Activated naive CD4-positive, alpha-beta T cell treated with anti-CD3 and anti-CD28 coated beads, Interleukin-2, amount 10 ng/mL, durations not matched to agents 7 days and 5 days (primary cell): ENCODE results near the gene SLC9A9.

Experiments
- CTCF ChIA-PET: fragments of 350-600 bp; sonication (Branson Sonifier 250); formaldehyde crosslinking; loops from one replicate; lab custom pipeline; 2021; ENCODE audit warnings: antibody characterized with exemption; lab: Charles Lee
- DNase-seq: peaks from one replicate; pipeline ENCODE4 v3.0.0-alpha.2; 2020
- H3K27ac Mint-ChIP-seq: one replicate; pipeline ENCODE4 v1.8.0; 2021; ENCODE audit warnings: mild to moderate bottlenecking, moderate library complexity, mixed read lengths
- H3K27me3 Mint-ChIP-seq: one replicate; pipeline ENCODE4 v1.8.0; 2021; ENCODE audit warnings: mild to moderate bottlenecking, mixed read lengths
- H3K36me3 Mint-ChIP-seq: one replicate; pipeline ENCODE4 v1.8.0; 2021; ENCODE audit warnings: mixed read lengths
- H3K4me1 Mint-ChIP-seq: one replicate; pipeline ENCODE4 v1.8.0; 2021; ENCODE audit warnings: mixed read lengths
- H3K4me3 Mint-ChIP-seq: one replicate; pipeline ENCODE4 v1.8.0; 2021; ENCODE audit warnings: mild to moderate bottlenecking, moderate library complexity, mixed read lengths
- H3K9me3 Mint-ChIP-seq: one replicate; pipeline ENCODE4 v1.8.0; 2021; ENCODE audit warnings: mixed read lengths

SLC9A9 gene

DNA sequence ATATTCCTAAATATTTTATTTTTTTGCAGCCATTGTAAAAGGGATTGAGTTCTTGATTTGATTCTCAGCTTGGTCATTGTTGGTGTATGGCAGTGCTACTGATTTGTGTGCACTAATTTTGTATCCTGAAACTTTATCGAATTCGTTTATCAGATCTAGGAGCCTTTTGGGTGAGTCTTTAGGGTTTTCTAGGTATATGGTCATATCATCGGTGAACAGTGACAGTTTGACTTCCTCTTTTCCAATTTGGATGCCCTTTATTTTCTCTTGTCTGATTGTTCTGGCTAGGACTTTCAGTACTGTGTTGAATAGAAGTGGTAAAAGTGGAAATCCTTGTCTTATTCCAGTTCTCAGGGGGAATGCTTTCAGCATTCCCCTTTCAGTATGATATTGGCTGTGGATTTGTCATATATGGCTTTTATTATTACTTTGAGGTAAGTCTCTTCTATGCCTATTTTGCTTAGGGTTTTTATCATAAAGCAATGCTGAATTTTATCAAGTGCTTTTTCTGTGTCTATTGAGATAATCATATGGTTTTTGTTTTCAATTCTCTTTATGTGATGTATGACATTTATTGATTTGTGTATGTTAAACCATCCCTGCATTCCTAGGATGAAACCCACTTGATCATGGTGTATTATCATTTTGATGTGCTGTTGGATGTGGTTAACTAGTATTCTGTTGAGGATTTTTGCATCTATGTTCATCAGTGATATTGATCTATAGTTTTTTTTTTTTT is 11.4 kb upstream of the SLC9A9 start:
- peaks cover 14% of the 10 kb centered on the region for H3K4me1 Mint-ChIP-seq
- peaks cover 42% of the 10 kb centered on the region for H3K27me3 Mint-ChIP-seq
- H3K9me3 Mint-ChIP-seq = peaks cover 8% of the 10 kb centered on the region
- CTCF ChIA-PET = no interaction called here
- no peaks in the 10 kb centered on the region for H3K36me3 Mint-ChIP-seq
- no peak overlapping the region for H3K4me3 Mint-ChIP-seq
- no peak for DNase-seq
- no peak overlapping the region for H3K27ac Mint-ChIP-seq

DNA sequence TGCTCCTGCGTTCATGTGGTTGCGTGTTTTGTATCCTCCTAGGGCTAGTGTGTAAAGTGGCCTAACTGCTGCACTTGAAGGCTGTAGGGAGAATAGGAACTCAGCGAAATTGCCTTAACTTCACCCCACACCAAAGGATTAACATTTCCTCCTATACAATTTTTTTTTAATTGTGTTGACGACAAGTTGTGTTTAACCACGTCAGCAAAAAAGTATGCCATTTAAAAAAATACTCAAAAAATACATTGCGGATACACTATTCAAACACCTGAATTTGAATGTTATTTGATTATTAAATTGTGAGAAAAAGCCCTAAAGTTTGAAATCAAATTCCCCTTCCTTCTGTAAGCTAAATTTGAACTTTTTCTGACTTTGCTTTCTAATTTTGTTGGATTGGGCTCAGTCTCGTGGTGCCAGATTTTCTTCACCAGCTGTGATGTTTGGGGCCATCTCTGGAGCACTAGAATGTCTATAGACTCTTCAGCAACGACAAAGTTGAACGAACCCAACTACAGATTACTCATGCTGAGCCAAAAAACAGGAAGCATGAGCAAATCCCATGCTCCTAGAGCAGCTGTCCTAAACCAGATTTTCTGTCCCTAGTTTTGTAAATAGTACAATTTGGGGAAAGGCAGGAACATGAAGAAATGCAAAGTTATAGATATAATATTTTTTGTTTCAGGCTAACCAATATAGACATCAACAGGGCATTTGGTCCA is 8.1 kb upstream of the SLC9A9 start:
- peaks cover 8% of the 10 kb centered on the region for H3K9me3 Mint-ChIP-seq
- H3K27me3 Mint-ChIP-seq = peaks cover 29% of the 10 kb centered on the region
- H3K4me1 Mint-ChIP-seq = peaks cover 24% of the 10 kb centered on the region
- H3K4me3 Mint-ChIP-seq = no peak overlapping the region
- CTCF ChIA-PET = no interaction called here
- DNase-seq = no peak
- H3K36me3 Mint-ChIP-seq = no peaks in the 10 kb centered on the region
- no peak overlapping the region for H3K27ac Mint-ChIP-seq

DNA sequence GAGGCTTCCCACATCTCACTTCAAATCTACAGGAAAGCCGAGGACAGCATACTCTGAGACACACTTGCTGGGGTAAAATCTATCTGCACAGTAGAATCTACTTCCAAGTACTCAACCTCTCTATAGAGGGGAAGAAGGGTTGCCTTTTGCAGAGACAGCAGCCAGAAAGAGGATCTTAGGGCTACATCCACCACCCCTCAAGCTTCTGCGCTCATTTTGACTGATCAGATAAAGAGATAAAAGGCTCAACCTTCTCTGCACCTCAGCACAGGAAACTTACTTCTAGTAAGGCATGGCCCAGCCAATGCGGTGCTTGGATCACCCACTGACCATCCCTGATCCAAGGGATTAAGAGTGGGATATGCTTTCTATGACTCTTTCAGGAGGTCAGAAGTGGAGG is 6.9 kb upstream of the SLC9A9 start:
- Mint-ChIP-seq H3K4me3 (no peak overlapping the region), H3K27ac (peak overlapping the region; percentile 75), H3K36me3 (no peaks in the 10 kb centered on the region), H3K27me3 (peaks cover 19% of the 10 kb centered on the region), H3K4me1 (peaks cover 32% of the 10 kb centered on the region), H3K9me3 (peaks cover 5% of the 10 kb centered on the region)
- CTCF ChIA-PET = no interaction called here
- peak; percentile 37 for DNase-seq

DNA sequence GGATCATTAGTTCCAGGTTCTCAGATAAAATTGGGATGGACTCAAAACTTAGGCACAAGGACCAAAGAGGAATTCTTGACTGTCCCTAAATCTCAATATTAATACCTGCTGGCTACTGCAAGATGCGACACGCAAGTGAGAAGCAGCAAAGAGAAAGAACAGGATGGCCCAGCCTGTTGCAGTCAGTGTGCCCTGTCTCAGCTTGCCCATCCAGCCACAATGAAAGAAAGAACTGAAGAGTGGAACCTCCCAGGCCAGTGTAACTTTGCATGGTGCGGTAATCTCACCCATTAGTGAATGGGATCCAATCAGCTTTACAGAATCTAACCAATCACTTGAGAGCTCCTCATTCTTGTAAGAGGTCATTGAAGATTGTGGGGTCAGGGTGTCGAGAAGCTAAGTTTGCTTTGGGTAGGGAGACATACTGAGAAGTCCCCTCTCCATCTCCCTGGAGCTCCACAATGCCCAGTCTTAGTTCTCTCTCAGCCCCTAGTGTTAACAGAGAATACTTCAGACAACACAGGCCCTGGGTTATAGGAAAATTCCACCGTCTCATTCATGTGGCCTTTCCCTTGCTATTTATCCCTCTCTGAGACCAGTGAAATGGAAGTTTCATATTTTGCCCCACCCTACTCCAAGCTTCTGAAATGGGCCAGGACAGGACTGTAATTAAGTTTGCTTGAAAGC is 3.2 kb upstream of the SLC9A9 start:
- Mint-ChIP-seq H3K27ac (no peak overlapping the region), H3K4me1 (peaks cover 65% of the 10 kb centered on the region), H3K9me3 (no peaks in the 10 kb centered on the region), H3K36me3 (peaks cover 3% of the 10 kb centered on the region), H3K4me3 (no peak overlapping the region), H3K27me3 (peaks cover 9% of the 10 kb centered on the region)
- DNase-seq = no peak
- CTCF ChIA-PET = interaction anchor here (0.7 kb wide), 2 partner anchors 31 to 72 kb away, joined by 3 read pairs; no protein-coding TSS in a partner anchor

DNA sequence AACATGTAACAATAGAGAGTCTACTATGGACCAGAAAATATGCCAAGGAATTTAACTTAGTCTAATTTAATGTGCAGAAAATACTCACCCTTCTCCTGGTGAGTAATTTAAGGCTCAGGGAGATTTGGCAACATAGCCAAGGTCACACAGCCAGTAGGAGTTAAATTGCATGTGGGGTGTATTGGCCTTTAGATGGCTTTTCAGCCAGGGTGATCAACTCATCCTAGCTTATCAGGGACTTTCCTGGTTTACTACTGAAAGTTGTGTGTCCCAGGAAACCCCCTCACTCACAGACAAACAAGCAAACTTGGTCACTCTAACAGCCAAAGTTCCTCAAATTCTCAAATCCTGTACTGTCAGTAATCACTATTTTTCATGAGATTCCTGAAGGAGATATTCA is 2.6 kb upstream of the SLC9A9 start:
- DNase-seq = no peak
- Mint-ChIP-seq H3K4me3 (no peak overlapping the region), H3K9me3 (no peaks in the 10 kb centered on the region), H3K4me1 (peaks cover 68% of the 10 kb centered on the region), H3K27me3 (peaks cover 7% of the 10 kb centered on the region), H3K27ac (no peak overlapping the region), H3K36me3 (peaks cover 3% of the 10 kb centered on the region)
- CTCF ChIA-PET = interaction anchor here (0.7 kb wide), 1 partner anchor 31 kb away, joined by 3 read pairs; no protein-coding TSS in a partner anchor

DNA sequence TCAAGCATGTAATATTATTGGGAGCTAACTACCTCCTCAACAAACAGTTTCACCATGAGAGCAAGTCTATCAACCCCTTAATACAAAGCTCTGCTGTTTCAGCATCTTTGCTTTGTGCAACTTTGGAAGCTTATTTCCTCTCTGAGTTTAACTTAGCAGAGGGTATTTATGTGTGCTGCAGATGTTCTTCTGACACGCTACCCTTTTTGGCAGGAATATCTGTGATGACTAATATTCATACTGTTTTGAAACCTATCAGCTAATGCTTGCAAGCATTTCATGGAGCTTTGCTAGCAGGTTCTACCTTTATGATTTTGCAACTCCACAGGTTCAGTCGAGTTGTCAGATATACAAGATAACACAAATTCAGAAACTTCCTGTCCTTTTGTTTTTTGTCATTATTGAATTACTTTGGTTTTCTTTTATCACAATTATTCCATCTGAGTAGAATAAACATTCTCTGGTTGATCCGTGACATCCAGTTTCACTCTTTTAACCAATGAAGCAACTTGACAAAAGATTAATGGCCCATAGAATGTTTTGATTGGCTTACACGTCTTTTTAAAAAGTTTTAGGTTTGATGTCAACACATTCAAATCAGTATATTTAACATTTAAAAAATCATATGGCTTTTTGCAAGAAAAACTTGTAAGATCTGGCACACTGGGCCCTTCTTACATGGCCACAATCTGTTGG is 1.7 kb upstream of the SLC9A9 start:
- CTCF ChIA-PET = interaction anchor here (0.8 to 1.9 kb wide), 3 partner anchors 75 to 125 kb away, joined by 3 to 6 read pairs (median 3); partner anchors contain the start of gene DIPK2A
- Mint-ChIP-seq H3K27me3 (no peaks in the 10 kb centered on the region), H3K4me3 (no peak overlapping the region), H3K27ac (peak overlapping the region; percentile 47), H3K36me3 (peaks cover 3% of the 10 kb centered on the region), H3K4me1 (peaks cover 65% of the 10 kb centered on the region), H3K9me3 (no peaks in the 10 kb centered on the region)
- no peak for DNase-seq

DNA sequence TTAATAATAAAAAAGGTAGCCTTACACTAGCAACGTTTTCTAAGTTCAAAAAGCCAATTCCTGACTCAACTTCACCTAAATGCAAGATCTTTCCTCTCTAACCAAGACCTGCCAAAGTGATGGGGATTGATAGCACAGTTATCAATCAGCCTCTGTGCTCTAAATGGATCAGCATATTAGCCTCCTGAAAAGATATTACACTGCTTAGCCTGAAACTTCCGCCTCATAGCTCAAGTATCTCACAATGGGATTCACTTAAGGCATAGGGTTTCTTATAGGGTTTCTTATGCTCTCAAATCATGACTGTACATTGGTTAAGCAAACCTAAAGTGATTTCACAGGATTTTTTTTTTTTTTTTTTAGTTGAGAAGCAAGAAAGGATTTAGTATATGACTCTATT is 436 bp upstream of the SLC9A9 start:
- Mint-ChIP-seq H3K27ac (peak overlapping the region; percentile 93), H3K4me1 (peaks cover 55% of the 10 kb centered on the region), H3K27me3 (no peaks in the 10 kb centered on the region), H3K36me3 (peaks cover 3% of the 10 kb centered on the region), H3K9me3 (no peaks in the 10 kb centered on the region), H3K4me3 (peak overlapping the region; percentile 89)
- CTCF ChIA-PET = interaction anchor here (1.9 kb wide), 1 partner anchor 126 kb away, joined by 6 read pairs; no protein-coding TSS in a partner anchor
- no peak for DNase-seq

DNA sequence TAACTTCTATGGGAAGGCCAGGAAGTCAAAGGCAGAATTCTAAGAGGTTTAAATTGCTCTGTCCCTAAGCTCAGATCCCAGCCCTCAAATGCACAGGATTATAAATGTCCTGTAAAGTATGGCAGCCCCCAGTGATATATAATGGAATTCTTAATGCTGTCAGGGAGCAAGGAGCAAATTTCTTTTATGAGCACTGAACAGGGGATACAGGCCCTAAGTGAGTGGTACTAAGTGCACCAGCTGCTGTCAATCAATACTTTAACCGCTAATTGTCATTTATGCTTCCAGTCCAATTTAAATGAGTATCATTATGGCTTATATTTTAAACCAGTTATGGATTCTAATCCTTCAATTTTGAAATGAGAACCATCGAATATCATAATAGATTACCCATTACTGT is 4.7 kb downstream of the SLC9A9 start:
- H3K27ac Mint-ChIP-seq = no peak overlapping the region
- no peak overlapping the region for H3K4me3 Mint-ChIP-seq
- no peak for DNase-seq
- H3K4me1 Mint-ChIP-seq = peaks cover 34% of the 10 kb centered on the region
- H3K36me3 Mint-ChIP-seq = peaks cover 6% of the 10 kb centered on the region
- no peaks in the 10 kb centered on the region for H3K9me3 Mint-ChIP-seq
- CTCF ChIA-PET = interaction anchor here (1.3 kb wide), 1 partner anchor 10 kb away, joined by 5 read pairs; no protein-coding TSS in a partner anchor
- no peaks in the 10 kb centered on the region for H3K27me3 Mint-ChIP-seq

DNA sequence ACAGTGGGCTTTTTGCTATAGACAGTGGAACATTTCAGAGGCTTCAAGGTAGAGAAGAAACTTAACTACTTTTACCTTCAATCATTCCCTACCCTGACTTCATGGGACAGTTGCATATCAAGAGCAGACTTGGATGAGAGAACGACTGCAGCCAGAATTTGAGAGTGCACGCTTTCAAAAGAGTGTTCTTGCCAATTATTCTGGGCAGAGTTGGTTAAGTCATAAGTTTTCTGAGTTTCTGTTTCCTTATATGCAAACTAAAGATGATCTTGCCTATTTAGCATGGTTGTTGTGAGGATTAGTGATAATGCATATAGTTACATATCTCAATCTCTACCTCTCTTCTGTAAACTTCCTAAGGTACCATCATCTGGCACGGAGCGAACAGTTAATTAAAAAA is 7.6 kb downstream of the SLC9A9 start:
- no peak overlapping the region for H3K4me3 Mint-ChIP-seq
- peaks cover 12% of the 10 kb centered on the region for H3K4me1 Mint-ChIP-seq

DNA sequence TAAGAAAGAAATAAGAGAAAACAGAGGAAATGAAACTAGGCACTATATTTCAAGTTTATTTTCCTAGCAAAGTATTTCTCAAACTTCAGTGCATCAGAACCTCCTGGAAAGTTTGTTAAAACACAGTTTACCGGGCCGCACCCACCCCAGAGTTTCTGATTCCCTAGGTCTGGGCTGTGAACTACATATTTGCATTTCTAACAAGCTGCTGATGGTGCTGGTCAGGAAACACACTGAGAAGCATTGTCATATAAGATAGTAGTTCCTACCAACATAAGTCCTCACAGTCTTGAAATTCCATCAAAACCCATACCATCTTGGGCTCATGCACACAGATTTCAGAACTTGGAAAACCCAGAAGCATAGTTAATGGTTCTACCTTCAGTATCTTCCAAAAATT is 8.3 kb downstream of the SLC9A9 start:
- peaks cover 7% of the 10 kb centered on the region for H3K4me1 Mint-ChIP-seq
- DNase-seq = no peak
- CTCF ChIA-PET = no interaction called here
- no peaks in the 10 kb centered on the region for H3K9me3 Mint-ChIP-seq
- no peak overlapping the region for H3K27ac Mint-ChIP-seq
- no peak overlapping the region for H3K4me3 Mint-ChIP-seq
- H3K27me3 Mint-ChIP-seq = no peaks in the 10 kb centered on the region
- H3K36me3 Mint-ChIP-seq = peaks cover 3% of the 10 kb centered on the region

More for the DNA sequence above, 7.6 kb downstream of the SLC9A9 start:
- CTCF ChIA-PET = interaction anchor here (1.4 kb wide), 1 partner anchor 65 kb away, joined by 3 read pairs; no protein-coding TSS in a partner anchor
- no peaks in the 10 kb centered on the region for H3K9me3 Mint-ChIP-seq
- no peak for DNase-seq
- H3K27me3 Mint-ChIP-seq = no peaks in the 10 kb centered on the region
- H3K36me3 Mint-ChIP-seq = peaks cover 3% of the 10 kb centered on the region
- no peak overlapping the region for H3K27ac Mint-ChIP-seq

DNA sequence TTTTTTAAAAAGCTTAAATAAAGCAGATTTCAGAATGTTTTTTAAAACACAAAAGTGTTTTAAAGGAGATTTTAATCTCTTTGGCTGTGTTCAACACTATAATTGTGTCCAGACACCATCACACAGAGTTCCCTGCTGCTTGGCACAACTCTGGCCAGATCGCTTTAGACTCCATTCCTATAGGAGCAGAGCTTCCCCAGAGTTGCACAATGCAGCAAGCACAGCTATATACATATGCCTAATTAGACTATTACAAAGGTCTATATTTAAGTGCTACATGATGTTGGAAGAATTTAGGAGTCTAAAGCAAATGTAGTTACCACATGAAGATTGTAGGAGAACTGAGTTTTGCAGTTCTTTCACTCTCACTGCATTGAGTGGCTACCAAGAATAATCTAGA is 11.2 kb downstream of the SLC9A9 start:
- Mint-ChIP-seq H3K27me3 (no peaks in the 10 kb centered on the region), H3K4me3 (no peak overlapping the region), H3K36me3 (peaks cover 3% of the 10 kb centered on the region), H3K9me3 (no peaks in the 10 kb centered on the region), H3K27ac (no peak overlapping the region), H3K4me1 (peaks cover 11% of the 10 kb centered on the region)
- no peak for DNase-seq
- CTCF ChIA-PET = interaction anchor here (0.6 kb wide), 1 partner anchor 1180 kb away, joined by 5 read pairs; no protein-coding TSS in a partner anchor

DNA sequence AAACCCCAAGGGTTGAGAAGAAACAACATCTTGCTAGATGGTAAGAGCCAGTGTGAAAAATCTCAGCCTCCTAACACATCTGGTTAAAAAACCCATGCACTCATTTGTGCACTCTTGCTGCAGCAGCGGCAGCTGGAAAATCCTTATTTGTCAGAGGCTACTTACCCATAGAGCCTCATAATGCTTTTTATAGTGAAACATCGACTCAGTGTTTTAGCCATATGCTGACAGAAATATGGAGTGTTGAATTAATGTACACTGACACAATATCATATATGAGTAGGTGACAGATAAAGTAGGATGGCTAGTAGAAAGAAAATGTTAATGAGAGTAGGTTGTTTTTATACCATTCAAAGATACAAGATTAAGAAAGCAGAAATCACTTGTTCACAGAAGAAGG is 13.0 kb downstream of the SLC9A9 start:
- no peak for DNase-seq
- H3K36me3 Mint-ChIP-seq = peaks cover 6% of the 10 kb centered on the region
- no peak overlapping the region for H3K4me3 Mint-ChIP-seq
- no peaks in the 10 kb centered on the region for H3K9me3 Mint-ChIP-seq
- peaks cover 26% of the 10 kb centered on the region for H3K4me1 Mint-ChIP-seq
- H3K27me3 Mint-ChIP-seq = no peaks in the 10 kb centered on the region
- CTCF ChIA-PET = no interaction called here
- H3K27ac Mint-ChIP-seq = no peak overlapping the region

DNA sequence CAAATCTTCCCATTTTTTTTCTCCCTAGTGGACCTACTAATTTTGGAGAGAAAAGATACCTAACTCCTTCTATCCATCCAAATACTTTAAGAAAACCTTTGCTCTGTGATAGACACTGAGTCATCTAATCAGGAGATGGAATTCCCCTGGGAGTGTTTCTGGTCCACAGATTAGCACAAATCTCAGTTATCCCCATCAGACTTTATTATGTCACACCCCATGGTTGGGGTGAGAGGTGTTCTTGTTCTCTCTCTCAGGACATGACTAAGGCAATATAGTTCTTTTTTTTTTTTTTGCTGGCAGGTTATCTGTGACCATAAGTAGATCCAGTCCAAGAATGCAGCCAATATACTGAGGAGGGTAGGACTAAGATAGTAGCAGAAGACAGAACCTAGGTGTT is 15.8 kb downstream of the SLC9A9 start:
- Mint-ChIP-seq H3K27me3 (no peaks in the 10 kb centered on the region), H3K9me3 (no peaks in the 10 kb centered on the region), H3K4me1 (peaks cover 22% of the 10 kb centered on the region)

DNA sequence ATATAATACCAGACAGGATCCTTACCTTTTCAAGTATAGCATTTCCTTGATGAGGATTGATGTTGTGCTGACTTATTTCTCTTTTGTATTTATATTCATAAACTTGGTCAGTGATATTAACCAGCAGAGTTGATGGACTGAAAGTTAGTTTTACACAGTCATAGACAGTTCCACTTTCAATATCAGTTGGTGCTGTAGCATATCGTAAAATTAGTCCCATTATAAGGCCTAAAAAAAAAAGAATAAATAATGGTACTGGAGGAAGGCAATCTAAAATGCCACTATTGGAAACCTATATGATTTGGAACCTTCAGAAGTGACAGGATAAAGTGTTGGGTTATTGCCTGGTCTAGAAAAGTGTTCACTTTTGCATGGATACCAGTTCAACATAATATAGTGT is 16.3 kb downstream of the SLC9A9 start:
- DNase-seq = no peak
- Mint-ChIP-seq H3K4me3 (no peak overlapping the region), H3K27ac (no peak overlapping the region), H3K4me1 (peaks cover 22% of the 10 kb centered on the region), H3K27me3 (no peaks in the 10 kb centered on the region), H3K36me3 (peaks cover 8% of the 10 kb centered on the region), H3K9me3 (no peaks in the 10 kb centered on the region)
- CTCF ChIA-PET = no interaction called here

More for the DNA sequence above, 15.8 kb downstream of the SLC9A9 start:
- Mint-ChIP-seq H3K4me3 (no peak overlapping the region), H3K27ac (no peak overlapping the region), H3K36me3 (peaks cover 8% of the 10 kb centered on the region)
- no peak for DNase-seq
- CTCF ChIA-PET = no interaction called here
